Gastrocnemius medialis (tissue), 4 donors: ENCODE measurements around the gene HPS5. TPM values are rescaled to one million over a fixed set of nuclear protein-coding genes. Genes with fewer than 3 reads are reported as not detected.
"Not testable (repeated sequence)": the region's sequence is repeated elsewhere in the genome, so short reads cannot be mapped to it uniquely, and the experiment has no call there.

Experiments used
- ATAC-seq, 2 donors: fragments of 150-250 bp; one replicate each; pipeline ENCODE4 v1.9.1; 2016
- DNase-seq, 2 donors: peaks; one replicate each; pipeline ENCODE4 v3.0.0-alpha.2; 2019
- H3K27ac ChIP-seq, 4 donors: fragments of 200-600 bp; sonication (generic); 1 replicate in 1 of 4; 2 replicates in 3 of 4; pipeline ENCODE4 v1.5.1; 2016 to 2018; ENCODE audit warnings: mild to moderate bottlenecking in 2 of 4, moderate library complexity in 1 of 4
- H3K27me3 ChIP-seq, 3 donors: fragments of 200-600 bp; sonication (generic) in 2 of 3; 1 replicate in 1 of 3; 2 replicates in 2 of 3; pipeline versions ENCODE4 v1.5.1 to v1.6.0; 2016 to 2019; ENCODE audit warnings: mild to moderate bottlenecking in 1 of 3, moderate library complexity in 1 of 3
- H3K36me3 ChIP-seq, 2 donors: fragments of 200-600 bp; sonication (generic) in 1 of 2; one replicate each; pipeline ENCODE4 v1.5.1; 2017 to 2018
- H3K4me1 ChIP-seq, 2 donors: fragments of 200-600 bp; sonication (generic) in 1 of 2; one replicate each; pipeline ENCODE4 v1.5.1; 2016 to 2017; ENCODE audit warnings: mild to moderate bottlenecking in 2 of 2
- H3K4me3 ChIP-seq, 4 donors: fragments of 200-600 bp; sonication (generic) in 3 of 4; 1 replicate in 1 of 4; 2 replicates in 3 of 4; pipeline ENCODE4 v1.5.1; 2016 to 2019; ENCODE audit warnings: mild to moderate bottlenecking in 2 of 4
- H3K9me3 ChIP-seq, 3 donors: fragments of 200-600 bp; sonication (generic) in 2 of 3; 1 replicate in 1 of 3; 2 replicates in 2 of 3; pipeline ENCODE4 v1.5.1; 2016 to 2019
- POLR2A ChIP-seq, 2 donors: fragments of 450-650 bp; IDR thresholded peaks; one replicate each; pipeline ENCODE4 v1.6.1; 2017; ENCODE audit warnings: antibody characterized with exemption in 2 of 2, mild to moderate bottlenecking in 2 of 2, moderate library complexity in 2 of 2
- in situ Hi-C, 4 donors: fragments of 200-750 bp; cut with MboI; loops; one replicate each; pipeline versions ENCODE4 v1.15.0 to v1.8.0; 2017; ENCODE audit warnings: low sequenced_read_pairs in 4 of 4
- intact Hi-C: fragments of 100-400 bp; cut with DNase I; formaldehyde crosslinking; loops from one replicate; pipeline ENCODE4 v1.15.1; 2023; ENCODE audit warnings: low total_unique reads
- total RNA-seq, 4 donors: library from RNA; depleted of rRNA; stranded (reverse); fragments of >200 nt; gene quantifications; one replicate each; pipeline versions ENCODE4 v1.1.0 to v1.2.3, GENCODE V29; 2016
- TF ChIP-seq, protein P1 (sequence below), 5 experiments: fragments of 450-650 bp in 3 of 5; fragments of 200-600 bp in 2 of 5; sonication (generic) in 2 of 5; IDR thresholded peaks in 4 of 5; conservative IDR thresholded peaks in 1 of 5; 1 replicate in 4 of 5; 2 replicates in 1 of 5; pipeline ENCODE4 v1.5.1; 2016 to 2019; ENCODE audit warnings: antibody characterized with exemption in 5 of 5, mild to moderate bottlenecking in 3 of 5, moderate library complexity in 3 of 5

The HPS5 gene
- total RNA-seq, 4 donors from 2014 or later: 5.3 to 13.1 (median 9.7) TPM

GRCh38 chr11:18332302-18332701, 10.4 kb upstream of the HPS5 start:
- ATAC-seq (no peak), DNase-seq (no peak)
- in situ Hi-C loops: no loop called here
- no peaks in the 10 kb centered on the region for H3K9me3 ChIP-seq
- H3K4me3 ChIP-seq: no peak overlapping the region
- no peaks in the 10 kb centered on the region for H3K4me1 ChIP-seq
- TF ChIP-seq, protein P1, sequence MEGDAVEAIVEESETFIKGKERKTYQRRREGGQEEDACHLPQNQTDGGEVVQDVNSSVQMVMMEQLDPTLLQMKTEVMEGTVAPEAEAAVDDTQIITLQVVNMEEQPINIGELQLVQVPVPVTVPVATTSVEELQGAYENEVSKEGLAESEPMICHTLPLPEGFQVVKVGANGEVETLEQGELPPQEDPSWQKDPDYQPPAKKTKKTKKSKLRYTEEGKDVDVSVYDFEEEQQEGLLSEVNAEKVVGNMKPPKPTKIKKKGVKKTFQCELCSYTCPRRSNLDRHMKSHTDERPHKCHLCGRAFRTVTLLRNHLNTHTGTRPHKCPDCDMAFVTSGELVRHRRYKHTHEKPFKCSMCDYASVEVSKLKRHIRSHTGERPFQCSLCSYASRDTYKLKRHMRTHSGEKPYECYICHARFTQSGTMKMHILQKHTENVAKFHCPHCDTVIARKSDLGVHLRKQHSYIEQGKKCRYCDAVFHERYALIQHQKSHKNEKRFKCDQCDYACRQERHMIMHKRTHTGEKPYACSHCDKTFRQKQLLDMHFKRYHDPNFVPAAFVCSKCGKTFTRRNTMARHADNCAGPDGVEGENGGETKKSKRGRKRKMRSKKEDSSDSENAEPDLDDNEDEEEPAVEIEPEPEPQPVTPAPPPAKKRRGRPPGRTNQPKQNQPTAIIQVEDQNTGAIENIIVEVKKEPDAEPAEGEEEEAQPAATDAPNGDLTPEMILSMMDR (IDR thresholded peaks at IDR 0.05 in 4 of 5, conservative IDR thresholded peaks at IDR 0.05 in 1 of 5): no peak
- TF ChIP-seq POLR2A (IDR thresholded peaks at IDR 0.05): no peak
- H3K36me3 ChIP-seq: peaks cover 0 to 51% of the 10 kb centered on the region in 2 donors
- H3K27ac ChIP-seq: no peak overlapping the region
- intact Hi-C loops: no loop called here
- no peaks in the 10 kb centered on the region for H3K27me3 ChIP-seq

- no peak for DNase-seq
- intact Hi-C loops: no loop called here
- in situ Hi-C loops: no loop called here
- H3K4me1 ChIP-seq: no peaks in the 10 kb centered on the region
- H3K27me3 ChIP-seq: no peaks in the 10 kb centered on the region
- no peak for ATAC-seq
- H3K9me3 ChIP-seq: no peaks in the 10 kb centered on the region
- peaks cover 0 to 37% of the 10 kb centered on the region in 2 donors for H3K36me3 ChIP-seq
- TF ChIP-seq, protein P1 (IDR thresholded peaks at IDR 0.05 in 4 of 5, conservative IDR thresholded peaks at IDR 0.05 in 1 of 5): no peak
- no peak for TF ChIP-seq POLR2A (IDR thresholded peaks at IDR 0.05)
- no peak overlapping the region for H3K27ac ChIP-seq
- no peak overlapping the region for H3K4me3 ChIP-seq
Measured at GRCh38 chr11:18330921-18331320, 9.0 kb upstream of the HPS5 start.

DNA sequence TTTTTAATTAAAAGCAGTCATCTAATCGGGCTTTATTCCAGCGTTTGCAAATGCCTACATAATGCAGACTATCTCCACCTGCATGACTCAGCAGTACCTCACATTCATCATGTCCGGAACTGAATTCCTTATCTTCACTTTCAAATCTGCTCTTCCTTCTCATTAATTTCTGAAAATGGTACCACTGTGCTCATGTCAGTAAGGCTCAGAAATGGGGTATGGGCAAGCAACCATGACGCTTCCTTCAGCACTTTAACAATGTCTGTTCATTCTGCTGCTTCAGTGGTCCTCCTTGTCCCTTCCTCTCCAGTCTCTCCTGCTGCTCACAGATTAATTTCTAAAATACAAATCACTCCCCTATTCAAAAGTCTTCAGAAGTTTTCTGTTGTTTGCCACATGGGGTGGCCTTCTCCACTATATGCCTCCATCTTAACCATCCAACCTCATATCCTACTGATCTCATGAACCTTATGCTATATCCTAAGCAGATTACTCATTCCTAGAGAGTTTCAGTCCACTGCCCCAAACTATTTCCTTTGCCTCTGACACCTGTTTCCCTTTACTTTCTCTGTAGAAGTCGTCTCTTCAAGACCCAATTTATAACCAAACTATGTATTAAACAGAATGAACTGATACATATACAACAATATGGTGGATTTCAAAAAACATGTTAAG, 7.4 kb upstream of the HPS5 start:
- H3K4me3 ChIP-seq: no peak overlapping the region
- peak overlapping the region in 1 of 4 donors; percentile 1 for H3K27ac ChIP-seq
- no peak for TF ChIP-seq POLR2A (IDR thresholded peaks at IDR 0.05)
- TF ChIP-seq, protein P1 (IDR thresholded peaks at IDR 0.05 in 4 of 5, conservative IDR thresholded peaks at IDR 0.05 in 1 of 5): no peak
- H3K4me1 ChIP-seq: peaks cover 5 to 8% of the 10 kb centered on the region in 2 donors
- ATAC-seq: no peak
- H3K27me3 ChIP-seq: no peaks in the 10 kb centered on the region
- DNase-seq: no peak
- peaks cover 0 to 22% of the 10 kb centered on the region in 2 donors for H3K36me3 ChIP-seq
- intact Hi-C loops (loop anchor here (1.0 kb wide), 1 partner anchor 192 kb away; no protein-coding TSS in a partner anchor), in situ Hi-C loops (loop anchor here in 3 of 4 donors (10.0 kb wide), 3 partner anchors 65 to 305 kb away; partner anchors contain the start of genes SPTY2D1 (in 2 of the 3), LDHA (in 1 of the 3) and TSG101 (in 1 of the 3))
- H3K9me3 ChIP-seq: no peaks in the 10 kb centered on the region

DNA sequence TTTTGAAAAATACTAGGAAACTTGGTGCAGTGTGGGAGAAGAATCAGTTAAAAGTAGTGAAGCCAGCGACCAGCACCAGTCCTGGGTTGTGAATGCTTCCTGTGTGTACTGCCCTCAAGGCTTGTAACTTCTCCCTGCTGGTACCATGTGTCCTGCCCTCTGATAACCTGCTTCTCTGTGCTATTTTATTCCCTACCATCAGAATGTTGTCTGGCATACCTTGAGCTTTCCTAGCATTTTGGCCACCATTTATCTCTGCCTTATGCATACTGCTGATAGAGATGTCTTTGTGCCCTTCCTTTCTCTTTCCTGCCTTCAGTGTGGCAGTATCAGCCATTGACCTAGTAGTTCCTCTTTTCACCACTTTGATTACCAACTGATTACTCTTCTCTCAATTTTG, 2.4 kb upstream of the HPS5 start:
- H3K27me3 ChIP-seq: no peaks in the 10 kb centered on the region
- in situ Hi-C loops (loop anchor here in 3 of 4 donors (5.0 to 10.0 kb wide), 4 partner anchors 70 to 310 kb away; partner anchors contain the start of genes SPTY2D1 (in 2 of the 3), LDHA (in 1 of the 3) and TSG101 (in 1 of the 3)), intact Hi-C loops (no loop called here)
- ATAC-seq (no peak), DNase-seq (no peak)
- no peaks in the 10 kb centered on the region for H3K36me3 ChIP-seq
- H3K4me3 ChIP-seq: no peak overlapping the region
- no peaks in the 10 kb centered on the region for H3K9me3 ChIP-seq
- H3K27ac ChIP-seq: no peak overlapping the region
- TF ChIP-seq, protein P1 (IDR thresholded peaks at IDR 0.05 in 4 of 5, conservative IDR thresholded peaks at IDR 0.05 in 1 of 5): no peak
- no peak for TF ChIP-seq POLR2A (IDR thresholded peaks at IDR 0.05)
- peaks cover 31 to 37% of the 10 kb centered on the region in 2 donors for H3K4me1 ChIP-seq

DNA sequence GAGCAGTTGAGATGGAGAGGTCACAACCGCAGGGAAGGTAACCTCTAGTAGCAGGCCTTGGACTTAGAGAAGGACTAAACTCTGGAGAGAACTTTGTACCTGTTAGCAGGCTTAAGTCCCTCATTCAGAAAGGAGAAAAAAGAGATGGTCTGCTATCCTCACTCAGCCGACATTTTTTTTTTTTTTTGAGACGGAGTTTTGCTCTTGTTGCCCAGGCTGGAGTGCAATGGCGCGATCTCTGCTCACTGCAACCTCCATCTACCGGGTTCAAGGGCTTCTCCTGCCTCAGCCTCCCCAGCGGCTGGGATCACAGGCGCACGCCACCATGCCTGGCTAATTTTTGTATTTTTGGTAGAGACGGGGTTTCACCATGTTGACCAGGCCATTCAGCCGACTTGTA, 1.9 kb upstream of the HPS5 start:
- peak overlapping the region in 1 of 4 donors; percentile 95 for H3K27ac ChIP-seq
- intact Hi-C loops (loop anchor here (2.0 kb wide), 2 partner anchors 265 to 375 kb away; partner anchors contain the start of genes TMEM86A and UEVLD), in situ Hi-C loops (loop anchor here in 3 of 4 donors (5.0 to 10.0 kb wide), 4 partner anchors 71 to 311 kb away; partner anchors contain the start of genes SPTY2D1 (in 2 of the 3), LDHA (in 1 of the 3) and TSG101 (in 1 of the 3))
- not testable (repeated sequence) for H3K36me3 ChIP-seq, H3K4me3 ChIP-seq, H3K9me3 ChIP-seq, H3K27me3 ChIP-seq, ATAC-seq, DNase-seq
- H3K4me1 ChIP-seq: peaks cover 31 to 37% of the 10 kb centered on the region in 2 donors
